GM21423 (cell line): ENCODE measurements around the gene TRPM2.
"Not testable (repeated sequence)": the region's sequence is repeated elsewhere in the genome, so short reads cannot be mapped to it uniquely, and the experiment has no call there.

ENCODE experiments used
- ATAC-seq: cut with Tn5 transposase; IDR thresholded peaks from one replicate; pipeline ENCODE4 v1.9.1; 2021; ENCODE audit warnings: mild to moderate bottlenecking, moderate library complexity; ENCODE audit not compliant: unreplicated experiment

Gene TRPM2

DNA sequence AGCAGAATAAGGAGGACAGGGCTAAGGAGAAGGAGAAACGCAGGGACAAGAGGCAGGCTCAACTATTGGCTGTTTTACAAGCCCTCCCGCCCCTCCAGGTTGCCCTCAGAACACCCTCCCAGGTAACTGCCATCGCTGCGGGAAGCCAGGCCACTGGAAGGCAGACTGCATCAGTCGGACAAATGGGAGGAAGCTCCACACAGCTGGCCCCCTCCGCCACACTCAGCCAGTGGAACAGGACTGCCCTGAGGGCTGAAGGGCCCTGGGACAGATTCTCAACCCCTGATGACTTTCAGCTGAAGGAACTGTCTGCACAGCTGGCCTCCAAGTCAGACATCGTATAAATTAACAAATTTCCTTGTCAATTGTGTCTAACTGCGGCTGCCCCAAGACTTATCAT, 123.7 kb downstream of the TRPM2 start:
- no peak for ATAC-seq

DNA sequence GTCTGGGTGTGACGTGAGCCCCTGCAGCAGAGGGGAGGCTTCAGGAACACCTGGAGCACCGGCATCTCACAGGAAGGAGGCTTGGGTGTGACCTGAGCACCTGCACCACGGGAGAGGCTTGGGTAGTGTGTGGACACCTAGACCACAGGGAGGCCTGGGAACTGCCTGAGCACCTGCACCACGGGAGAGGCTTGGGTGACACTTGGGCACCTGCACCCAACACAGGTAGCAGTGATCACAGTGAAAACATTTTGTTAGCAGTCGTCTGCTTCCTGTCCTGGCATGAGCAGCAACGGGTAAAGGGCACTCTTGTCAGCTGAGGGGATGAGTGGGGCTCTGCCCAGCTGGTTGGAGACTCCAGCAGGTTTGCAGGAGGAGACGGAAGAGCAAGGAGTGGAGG, 124.3 kb downstream of the TRPM2 start:
- ATAC-seq, result no peak

DNA sequence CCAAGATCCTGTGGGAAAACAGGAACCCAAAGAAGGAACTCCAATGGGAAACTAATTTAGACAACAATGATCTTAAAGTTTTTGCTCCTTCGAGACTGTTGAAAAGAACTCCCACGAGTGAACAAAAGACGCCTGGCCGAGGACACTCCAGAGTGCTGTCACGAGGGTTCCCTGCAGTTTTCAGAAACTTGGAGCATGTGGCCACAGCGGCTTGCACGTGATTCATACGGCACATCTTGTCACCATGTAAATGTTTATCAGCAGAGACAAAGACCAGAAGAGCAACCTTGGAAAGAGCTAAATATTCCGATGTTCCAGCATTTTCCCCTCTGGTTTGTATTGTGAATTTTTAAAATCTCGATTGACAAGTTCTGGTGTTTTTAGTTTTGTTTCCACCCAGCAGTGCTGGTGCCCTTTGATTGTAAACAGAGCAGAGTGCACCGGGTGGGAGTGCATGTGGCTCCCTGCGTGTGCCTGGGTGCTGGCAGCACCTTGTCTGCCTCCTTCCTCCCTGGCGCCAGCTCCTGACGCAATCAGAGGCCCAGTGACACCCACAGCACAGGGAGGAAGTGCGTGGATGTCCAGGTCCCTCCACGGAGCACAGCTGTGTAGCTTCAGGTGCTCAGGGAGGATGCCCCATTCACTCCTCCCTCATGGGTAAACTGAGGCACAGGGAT, 124.8 kb downstream of the TRPM2 start:
- no peak for ATAC-seq

DNA sequence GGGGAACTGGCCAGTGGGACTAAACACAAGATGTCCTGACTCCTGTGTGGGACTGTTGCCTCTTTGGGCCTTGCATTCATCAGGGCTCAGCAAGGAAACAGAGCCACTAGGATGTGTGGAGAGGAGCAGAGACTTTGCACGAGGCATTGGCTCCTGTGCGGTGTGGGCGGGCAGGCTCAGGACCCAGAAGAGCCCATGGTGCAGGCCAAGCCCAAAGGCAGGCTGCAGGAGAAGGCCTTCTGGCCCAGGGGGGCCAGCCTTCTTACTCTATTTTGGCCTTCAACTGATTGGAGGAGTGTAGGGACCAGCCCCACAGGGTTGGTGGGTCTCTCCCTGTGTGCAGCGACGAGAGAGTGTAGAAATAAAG, 125.4 kb downstream of the TRPM2 start:
- ATAC-seq, result no peak

DNA sequence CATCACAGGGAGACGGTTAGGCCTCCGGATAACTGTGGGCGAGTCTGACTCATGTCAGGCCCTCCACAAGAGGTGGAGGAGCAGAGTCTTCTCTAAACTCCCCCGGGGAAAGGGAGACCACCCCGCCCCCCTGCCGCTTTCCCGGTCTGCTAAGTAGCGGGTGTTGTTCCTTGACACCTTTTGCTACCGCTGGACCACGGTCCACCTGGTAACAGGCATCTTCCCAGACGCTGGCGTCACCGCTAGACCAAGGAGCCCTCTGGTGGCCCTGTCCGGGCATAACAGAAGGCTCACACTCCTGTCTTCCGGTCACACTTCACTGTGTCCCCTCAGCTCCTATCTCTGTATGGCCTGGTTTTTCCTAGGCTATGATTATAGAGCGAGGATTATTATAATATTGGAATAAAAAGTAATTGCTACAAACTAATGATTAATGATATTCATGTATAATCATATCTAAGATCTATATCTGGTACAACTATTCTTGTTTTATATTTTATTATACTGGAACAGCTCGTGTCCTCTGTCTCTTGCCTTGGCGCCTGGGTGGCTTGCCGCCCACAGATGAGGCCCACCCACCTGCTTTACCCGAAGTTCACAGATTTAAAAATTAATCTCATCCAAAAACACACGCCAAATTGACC, 126.3 kb downstream of the TRPM2 start:
- ATAC-seq, result not testable (repeated sequence)

DNA sequence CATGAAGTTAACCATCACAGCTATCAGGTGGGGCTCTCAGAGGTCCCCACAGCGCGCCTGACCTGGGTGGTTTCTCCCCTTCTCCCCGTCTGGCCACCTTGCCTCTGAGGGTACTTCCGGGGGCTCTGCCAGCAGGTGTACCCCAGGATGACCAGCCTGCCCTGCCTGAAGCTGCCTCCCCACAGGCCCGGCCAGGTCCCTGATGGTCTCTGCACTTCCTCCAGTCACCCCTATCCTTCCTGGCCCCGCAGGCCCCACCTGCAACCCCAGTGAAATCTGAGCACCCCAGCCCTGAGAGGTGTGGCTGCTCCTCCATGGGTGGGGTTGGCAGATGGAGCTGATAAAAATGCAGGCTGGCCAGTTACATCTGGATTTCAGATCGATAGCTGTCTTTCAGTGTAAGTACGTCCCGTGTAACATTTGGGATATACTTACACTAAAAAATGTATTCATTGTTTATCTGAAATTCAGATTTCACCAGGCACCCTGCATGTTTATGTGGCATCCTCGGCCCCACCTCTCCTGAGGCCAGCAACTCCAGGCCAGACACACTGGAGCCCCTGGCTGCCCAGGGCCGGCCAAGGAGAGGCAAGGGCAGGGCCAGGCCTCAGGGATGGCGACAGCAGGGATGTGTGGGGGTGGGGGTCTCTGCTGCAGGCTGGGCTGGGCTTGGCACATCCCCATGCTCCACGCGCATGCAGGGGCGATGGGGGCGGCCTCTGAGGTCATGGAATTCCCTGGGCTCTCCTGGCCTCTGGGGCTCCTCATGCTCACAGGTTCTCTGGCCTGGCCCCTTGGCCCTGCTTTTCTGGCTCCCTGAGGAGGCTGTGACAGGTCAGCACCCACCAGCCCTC, 127.0 kb downstream of the TRPM2 start:
- no peak for ATAC-seq

DNA sequence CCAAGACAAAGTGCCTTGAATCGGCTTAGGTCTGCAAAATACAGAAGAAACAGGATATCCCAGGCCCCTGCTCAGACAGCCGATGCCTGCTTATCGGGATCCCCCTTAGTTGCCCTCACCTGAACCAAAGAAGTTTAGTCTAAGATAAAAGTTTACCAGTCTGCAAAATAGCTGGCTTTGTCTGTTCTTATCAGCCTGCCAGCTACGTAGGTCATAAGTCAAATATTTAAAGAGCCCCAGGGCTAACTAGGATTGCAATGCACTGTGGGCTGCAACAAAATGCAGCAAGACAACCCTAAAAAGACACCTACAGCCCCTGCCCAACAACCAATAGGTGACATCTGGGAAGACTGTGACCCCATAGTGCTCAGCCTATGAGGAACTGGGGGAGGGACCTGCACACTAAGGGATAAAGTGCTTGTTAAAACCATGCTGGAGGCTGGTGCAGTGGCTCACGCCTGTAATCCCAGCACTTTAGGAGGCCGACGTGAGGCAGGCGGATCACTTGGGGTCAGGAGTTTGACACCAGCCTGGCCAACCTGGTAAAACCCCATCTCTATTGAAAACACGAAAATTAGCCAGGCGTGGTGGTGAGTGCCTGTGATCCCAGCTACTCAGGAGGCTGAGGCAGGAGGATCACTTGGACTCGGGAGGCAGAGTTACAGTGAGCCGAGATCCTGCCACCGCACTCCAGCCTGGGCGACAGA, 129.3 kb downstream of the TRPM2 start:
- ATAC-seq, result no peak

DNA sequence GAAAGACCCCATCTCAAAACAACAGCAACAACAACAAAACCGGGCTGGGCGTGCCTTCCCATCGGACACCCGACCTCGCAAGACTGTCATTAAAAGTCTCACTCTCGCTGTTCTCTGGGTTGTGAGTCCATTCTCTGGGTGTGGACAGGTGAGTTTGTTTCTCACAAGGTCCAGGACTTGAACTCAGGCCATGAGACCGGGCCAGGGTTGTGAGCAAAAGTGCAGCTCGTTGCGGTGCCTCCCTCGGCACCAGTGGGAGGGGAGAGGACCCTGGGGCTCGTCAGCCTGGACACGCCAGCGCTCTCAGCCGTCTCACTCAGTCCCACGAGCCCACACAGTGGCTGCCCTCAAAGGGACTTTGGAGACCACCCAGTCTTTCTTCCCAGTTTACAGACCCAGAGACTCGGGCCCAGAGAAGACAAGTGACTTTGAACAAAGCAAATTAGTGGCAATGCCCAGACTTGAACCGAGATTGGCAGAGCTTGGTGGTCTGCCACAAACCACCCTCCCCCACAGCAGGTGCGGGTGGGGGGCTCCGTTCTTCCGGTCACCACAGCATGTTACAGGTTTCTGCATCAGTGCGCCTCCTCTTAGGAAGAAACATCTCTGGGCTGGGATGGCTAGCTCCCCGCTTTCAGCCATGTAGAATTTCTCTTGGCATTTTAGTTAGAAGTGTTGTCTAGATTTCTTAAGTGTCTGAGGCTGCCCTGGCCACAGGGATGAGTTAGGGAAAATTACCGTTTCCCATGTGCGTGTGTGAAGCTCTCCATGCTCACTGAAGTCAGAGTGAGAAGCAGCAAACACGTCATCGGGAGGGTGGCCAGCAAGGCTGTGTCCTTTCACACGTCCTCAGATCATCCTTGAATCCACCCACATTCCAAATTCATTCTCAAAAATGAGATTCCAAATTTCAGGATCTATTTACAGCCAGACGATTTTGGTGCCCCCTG, 130.1 kb downstream of the TRPM2 start:
- ATAC-seq, result no peak

DNA sequence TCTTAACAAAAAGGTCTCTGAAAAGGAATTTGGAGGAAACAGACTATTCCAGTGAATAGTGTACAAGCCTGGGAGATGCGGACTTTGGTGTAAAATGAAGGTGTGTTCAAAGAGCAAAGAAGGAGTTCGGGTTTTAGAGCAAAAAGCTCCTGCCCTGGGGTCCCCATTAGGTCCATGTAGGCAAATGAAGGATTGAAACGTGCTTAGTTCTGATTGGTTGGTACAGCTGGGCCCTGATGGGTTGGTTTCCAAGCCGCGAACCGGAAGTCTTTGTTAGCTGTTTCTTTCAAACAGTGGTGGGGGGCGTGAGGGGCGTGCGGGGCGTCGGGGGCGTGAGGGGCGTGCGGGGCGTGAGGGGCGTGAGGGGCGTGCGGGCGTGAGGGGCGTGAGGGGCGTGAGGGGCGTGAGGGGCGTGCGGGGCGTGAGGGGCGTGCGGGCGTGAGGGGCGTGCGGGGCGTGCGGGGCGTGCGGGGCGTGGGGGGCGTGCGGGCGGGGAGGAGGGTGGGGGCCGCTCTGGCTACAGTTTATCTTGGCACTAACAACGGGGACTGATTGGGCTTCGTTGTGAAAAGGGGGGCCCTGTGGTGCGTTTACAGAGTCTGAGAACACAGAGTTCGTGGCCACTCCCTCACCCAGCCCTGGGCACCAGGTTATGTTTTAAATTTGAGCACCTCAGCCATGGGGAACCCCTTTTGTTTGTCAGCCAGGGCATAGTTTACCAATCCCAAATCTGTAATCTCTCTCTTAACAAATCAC, 131.3 kb downstream of the TRPM2 start:
- ATAC-seq, result no peak

DNA sequence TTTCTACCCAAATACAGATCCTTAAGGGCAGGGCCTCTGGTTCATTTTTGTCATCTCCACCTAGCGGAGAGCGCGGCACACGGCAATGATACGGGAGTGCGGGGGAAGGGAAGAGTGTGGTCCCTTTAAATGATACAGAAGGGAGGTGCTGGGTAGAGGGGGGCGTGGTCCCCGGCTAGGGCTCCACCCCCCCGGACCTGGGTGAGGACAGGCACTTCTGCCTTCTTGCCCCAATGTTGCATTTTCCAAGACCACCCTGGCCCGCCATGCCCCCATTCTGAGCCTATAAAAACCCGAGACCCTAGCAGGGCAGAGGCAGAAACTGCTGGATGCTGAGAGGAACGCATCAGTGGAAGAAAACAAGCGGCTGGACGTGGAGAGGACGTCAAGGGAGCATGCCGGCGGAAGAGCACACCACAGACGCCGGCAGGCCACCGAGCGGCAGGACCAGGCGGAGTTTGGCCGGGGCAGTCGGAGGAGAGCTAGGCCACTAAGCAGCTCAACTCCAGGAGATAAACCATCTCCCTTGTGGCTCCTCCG, 131.9 kb downstream of the TRPM2 start:
- ATAC-seq, result no peak

DNA sequence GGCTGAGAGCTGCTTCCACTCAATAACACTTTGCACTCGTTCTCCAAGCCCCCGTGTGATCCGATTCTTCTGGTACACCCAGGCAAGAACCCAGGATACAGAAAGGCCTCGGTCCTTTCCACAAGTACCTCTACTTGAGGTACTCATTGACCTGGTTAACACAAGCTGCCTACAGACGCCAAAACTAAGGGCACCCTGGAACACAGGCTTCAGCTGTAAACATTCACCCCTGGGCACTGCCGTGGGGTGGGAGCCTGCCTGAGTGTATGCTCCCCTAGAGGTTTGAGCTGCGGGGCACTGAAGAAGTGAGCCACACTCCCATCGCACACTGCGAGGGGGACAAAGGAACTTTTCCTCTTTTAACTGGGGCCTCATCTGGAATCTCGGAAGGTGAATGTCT, 132.4 kb downstream of the TRPM2 start:
- no peak for ATAC-seq

DNA sequence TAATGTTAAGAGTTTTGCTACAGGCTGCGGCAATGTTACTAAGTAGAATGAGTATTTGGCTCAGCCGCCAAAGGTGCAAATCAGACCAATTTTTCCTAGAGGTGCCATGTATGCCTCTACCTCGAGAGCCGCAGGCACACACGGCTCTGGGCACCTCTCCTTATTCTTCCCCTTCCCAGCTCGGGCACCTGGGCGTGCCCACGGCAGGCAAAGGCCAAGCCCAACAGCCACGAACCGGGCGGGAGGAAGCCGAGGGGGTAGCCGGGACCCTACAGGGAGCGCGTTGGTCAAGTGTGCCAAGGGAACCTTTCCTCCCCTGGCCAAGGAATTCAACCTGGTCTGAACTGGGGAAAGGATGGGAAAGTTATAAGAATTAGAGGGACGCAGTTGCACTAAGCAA, 132.9 kb downstream of the TRPM2 start:
- no peak for ATAC-seq

DNA sequence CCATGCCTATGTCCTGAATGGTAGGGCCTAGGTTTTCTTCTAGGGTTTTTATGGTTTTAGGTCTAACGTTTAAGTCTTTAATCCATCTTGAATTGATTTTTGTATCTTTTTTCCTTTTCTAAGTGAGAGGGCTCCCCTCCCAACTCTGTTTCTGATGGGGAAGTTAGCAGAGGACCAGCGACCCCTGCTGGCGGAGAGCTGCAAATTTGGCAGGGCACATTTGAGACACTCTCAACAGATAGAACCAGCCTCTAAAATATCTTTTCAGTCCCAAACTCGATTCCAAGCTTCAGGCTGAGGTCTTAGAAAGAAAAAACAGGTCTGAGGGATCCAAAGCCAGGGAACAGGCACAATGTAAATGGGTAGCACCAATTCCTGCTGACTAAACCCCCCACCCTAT, 134.4 kb downstream of the TRPM2 start:
- no peak for ATAC-seq

DNA sequence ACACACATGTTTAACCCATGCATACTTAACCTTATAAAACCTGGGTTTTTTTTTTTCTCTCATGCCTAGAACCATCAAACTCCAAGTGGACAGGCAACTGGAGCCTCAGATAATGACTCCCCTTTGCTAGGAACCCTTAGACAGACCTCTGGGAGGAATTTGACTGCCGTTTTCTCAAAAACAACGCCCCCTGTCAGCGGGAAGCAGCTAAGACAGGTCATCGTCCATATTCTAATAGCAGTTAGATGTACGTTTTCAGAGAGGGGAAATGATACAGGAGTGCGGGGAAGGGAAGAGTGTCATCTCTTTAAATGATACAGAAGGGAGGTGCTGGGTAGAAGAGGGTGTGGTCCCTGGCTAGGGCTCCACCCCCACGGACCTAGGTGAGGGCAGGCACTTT, 136.5 kb downstream of the TRPM2 start:
- no peak for ATAC-seq

DNA sequence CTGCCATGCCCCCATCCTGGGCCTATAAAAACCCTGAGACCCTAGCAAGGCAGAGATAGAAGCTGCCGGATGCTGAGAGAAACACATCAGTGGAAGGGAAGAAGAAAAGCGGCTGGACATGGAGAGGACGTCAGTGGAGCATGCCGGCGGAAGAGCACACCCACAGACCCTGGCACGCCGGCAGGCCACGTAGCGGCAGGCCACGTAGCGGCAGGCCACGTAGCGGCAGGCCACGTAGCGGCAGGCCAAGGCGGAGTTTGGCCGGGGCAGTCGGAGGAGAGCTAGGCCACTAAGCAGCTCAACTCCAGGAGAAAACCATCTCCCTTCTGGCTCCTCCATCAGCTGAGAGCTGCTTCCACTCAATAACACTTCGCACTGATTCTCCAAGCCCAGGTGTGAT, 137.0 kb downstream of the TRPM2 start:
- no peak for ATAC-seq

DNA sequence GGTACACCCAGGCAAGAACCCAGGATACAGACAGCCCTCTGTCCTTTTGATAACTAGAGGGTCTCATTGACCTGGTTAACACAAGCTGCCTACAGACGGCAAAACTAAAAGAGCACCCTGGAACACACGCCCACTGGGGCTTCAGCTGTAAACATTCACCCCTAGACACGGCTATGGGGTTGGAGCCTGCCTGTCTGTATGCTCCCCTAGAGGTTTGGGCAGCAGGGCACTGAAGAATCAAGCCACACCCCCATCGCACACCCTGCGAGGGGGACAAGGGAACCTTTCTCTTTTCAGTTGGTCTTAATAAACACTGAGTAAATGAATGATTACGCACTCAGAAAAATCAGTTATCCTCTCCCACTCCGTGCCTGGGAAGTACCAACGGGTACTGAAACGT, 137.4 kb downstream of the TRPM2 start:
- ATAC-seq, result no peak
